WI38 (cell line): ENCODE measurements around the gene USP14.
"Not testable (repeated sequence)": the region's sequence is repeated elsewhere in the genome, so short reads cannot be mapped to it uniquely, and the experiment has no call there.

Experiments
- H3K4me3 ChIP-seq: 2 replicates; pipeline ENCODE4 v1.5.1; 2011; ENCODE audit warnings: low read depth, mild to moderate bottlenecking, control low read depth, low read length
- CTCF ChIP-seq: IDR thresholded peaks from 2 replicates; pipeline ENCODE4 v1.5.1; 2012; ENCODE audit warnings: low read depth, mild to moderate bottlenecking, control low read depth, low read length

Gene USP14

GRCh38 chr18:158128-159036, at the start of gene USP14:
USP14 (plus strand) TSS chr18:158557; CDS start chr18:158699, 142 bp downstream.
- H3K4me3 ChIP-seq = peak within 1 kb of the TSS; percentile 75
- TF ChIP-seq CTCF = no peak

DNA sequence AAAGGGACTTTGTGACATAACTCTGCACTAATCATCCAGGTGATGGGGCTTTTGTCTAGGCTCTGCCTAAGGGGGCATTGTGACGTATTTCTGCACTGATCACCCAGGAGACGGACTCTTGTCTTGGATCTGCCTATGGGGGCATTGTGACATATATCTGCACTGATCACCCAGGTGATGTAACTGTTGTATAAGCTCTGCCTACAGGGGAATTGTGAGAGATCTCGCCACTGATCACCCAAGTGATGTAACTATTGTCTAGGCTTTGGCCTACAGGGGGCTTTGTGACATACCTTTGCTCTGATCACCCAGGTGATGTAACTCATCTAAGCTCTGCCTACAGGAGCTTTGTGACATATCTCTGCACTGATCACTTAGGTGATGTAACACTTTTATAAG, 49.7 kb upstream of the USP14 start:
- H3K4me3 ChIP-seq = not testable (repeated sequence)

DNA sequence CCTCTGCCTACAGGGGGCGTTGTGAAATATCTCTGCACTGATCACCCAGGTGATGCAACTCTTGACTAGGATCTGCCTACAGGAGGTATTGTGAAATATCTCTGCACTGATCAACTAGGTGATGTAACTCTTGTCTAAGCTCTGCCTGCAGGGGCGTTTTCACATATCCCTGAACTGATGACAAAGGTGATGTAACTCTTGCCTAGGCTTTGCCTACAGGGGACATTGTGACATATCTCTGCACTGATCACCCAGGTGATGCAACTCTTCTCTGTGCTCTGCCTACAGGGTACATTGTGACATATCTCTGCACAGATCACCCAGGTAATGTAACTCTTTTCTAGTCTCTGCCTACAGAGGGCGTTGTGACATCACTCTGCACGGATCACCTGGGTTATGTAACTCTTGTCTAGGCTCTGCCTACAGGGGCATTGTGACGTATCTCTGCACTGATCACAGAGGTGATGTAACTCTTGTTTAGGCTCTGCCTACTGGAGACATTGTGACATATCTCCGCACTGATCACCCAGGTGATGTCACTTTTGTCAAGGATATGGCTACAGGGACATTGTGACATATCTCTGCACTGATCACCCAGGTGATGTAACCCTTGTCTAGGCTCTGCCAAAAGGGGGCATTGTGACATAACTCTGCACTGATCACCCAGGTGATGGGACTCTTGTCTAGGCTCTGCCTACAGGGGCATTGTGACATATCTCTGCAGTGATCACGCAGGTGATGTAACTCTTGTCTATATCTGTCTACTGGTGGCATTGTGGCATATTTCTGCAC, 49.0 kb upstream of the USP14 start:
- H3K4me3 ChIP-seq = not testable (repeated sequence)

DNA sequence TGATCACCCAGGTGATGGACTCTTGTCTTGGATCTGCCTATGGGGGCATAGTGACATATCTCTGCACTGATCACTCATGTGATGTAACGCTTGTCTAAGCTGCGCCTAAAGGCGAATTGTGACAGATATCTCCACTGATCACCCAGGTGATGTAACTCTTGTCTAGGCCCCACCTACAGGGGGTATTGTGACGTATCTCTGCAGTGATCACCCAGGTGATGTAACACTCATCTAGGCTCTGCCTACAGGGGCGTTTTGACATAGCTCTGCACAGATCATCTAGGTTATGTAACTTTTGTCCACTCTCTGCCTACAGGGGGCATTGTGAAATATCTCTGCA, 48.5 kb upstream of the USP14 start:
- H3K4me3 ChIP-seq = not testable (repeated sequence)

DNA sequence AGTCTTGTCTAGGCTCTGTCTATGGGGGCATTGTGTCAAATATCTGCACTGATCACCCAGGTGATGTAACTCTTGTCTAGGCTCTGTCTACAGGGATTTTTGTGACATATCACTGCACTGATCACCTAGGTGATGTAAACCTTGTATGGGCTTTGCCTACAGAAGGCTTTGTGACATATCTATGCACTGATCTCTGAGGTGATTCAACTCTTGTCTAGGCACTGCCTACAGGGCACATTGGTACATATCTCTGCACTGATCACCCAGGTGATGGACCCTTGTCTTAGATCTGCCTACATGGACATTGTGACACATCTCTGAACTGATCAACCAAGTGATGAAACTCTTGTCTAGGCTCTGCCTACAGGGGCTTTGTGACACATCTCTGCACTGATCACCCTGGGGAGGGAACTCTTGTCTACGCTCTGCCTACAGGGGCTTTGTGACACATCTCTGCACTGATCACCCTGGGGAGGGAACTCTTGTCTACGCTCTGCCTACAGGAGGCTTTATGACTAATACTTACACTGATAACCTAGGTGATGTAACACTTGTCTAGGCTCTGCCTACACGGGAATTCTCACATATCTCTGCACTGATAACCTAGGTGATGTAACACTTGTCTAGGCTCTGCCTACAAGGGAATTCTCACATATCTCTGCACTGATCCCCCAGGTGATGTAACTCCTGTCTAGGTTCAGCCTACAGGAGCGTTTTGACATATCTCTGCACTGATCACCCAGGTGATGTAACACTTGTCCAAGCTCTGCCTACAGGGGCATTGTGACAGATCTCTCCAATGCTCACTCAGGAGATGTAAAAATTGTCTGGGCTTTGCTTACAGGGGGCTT, 47.8 kb upstream of the USP14 start:
- not testable (repeated sequence) for H3K4me3 ChIP-seq

- no peak overlapping the region for H3K4me3 ChIP-seq
- TF ChIP-seq CTCF = no peak
Observed at GRCh38 chr18:111306-112014, 46.9 kb upstream of the USP14 start.

DNA sequence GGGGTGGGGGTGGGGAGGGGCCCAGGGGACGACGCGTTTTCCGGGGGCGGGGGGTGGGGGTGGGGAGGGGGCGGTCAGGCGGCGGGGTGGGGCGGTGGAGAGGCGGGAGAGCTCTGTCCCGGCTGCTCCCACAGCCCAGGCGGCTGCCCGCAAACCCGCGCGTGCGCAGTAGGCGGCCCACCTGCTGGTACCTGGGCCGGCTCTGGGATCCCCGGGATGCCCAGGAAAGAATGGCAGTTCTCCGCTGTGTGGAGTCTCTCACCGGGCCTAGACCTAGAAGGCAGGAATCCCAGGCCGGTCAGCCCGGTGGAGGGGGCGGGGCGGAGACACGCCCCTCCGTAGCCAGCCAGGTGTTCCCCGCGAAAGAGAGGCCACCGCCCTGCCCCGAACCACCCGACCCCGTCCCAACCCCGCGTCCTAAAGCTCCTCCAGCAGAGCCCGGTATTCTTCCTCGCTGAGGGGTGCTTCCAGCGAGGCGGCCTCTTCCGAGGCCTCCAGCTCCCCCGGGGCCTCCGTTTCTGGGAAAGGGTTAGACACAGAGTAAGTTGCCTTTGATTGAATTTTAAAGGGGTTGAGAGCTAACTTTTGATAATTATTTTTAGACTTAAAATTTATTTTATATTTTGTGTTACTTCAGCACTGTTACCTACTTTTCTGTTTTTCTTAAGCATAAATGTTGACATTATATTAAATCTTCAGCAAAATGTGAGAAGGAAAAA, 46.2 kb upstream of the USP14 start:
- H3K4me3 ChIP-seq = not testable (repeated sequence)

DNA sequence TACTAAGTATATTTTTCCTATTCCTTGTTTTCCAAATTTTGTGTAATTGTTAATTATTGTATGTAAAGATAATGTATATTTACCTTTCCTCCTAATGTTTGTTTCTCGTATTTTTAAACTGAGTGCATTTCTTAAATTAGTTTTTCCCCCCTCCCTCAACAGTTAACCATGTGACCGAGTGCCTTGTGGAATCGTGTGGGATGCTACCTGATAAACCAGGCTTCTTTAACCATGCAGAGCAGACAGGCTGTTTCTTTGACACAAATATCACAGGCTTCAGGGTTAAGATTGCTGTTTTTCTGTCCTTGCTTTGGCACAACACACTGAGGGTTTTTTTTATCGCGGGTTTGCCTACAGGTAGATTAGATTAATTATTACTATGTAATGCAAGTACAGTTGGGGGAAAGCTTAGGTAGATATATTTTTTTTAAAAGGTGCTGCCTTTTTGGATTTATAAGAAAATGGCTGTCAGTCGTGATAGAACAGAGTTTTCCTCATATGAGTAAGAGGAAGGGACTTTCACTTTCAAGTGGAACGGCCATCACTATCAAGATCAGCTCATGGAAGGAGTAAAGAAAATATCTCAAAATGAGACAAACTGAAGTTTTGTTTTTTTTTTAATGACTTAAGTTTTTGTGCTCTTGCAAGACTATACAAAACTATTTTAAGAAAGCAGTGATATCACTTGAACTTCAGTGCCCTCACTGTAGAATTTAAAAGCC, 37.7 kb upstream of the USP14 start:
- not testable (repeated sequence) for H3K4me3 ChIP-seq

- H3K4me3 ChIP-seq = no peak overlapping the region
- TF ChIP-seq CTCF = no peak
Observed at GRCh38 chr18:135045-135444, 23.3 kb upstream of the USP14 start.
